K562 (cell line): ENCODE measurements around the gene HAPLN2.

ENCODE experiments used
- CTCF ChIP-seq, 3 experiments: IDR thresholded peaks in 2 of 3; conservative IDR thresholded peaks in 1 of 3; 2 replicates each; pipeline ENCODE4 v1.5.1; 2011 to 2012; ENCODE audit warnings: low read length in 3 of 3, mild to moderate bottlenecking in 3 of 3, control low read depth in 2 of 3, improper control_type of control experiment in 1 of 3, inconsistent platforms in 1 of 3, low read depth in 1 of 3, mixed read lengths in 1 of 3, moderate library complexity in 1 of 3; ENCODE audit not compliant: insufficient read depth in 2 of 3
- ID3 ChIP-seq, 2 experiments: fragments of 250-450 bp in 1 of 2; fragments of 450-650 bp in 1 of 2; sonication (Bioruptor Pico) in 1 of 2; IDR thresholded peaks; 2 replicates each; pipeline versions ENCODE4 v1.6.1 to v1.8.0; 2016 to 2021; ENCODE audit warnings: mild to moderate bottlenecking in 2 of 2, moderate library complexity in 2 of 2, missing compliant biosample characterization in 1 of 2, missing genetic modification characterization in 1 of 2
- PREB ChIP-seq: sonication (generic); formaldehyde crosslinking; IDR thresholded peaks from 2 replicates; pipeline ENCODE4 v1.8.1; 2023; ENCODE audit warnings: mild to moderate bottlenecking, missing genetic modification reagents
- PRPF4 ChIP-seq: fragments of 200-400 bp; formaldehyde crosslinking; IDR thresholded peaks from one replicate; pipeline ENCODE4 v1.6.1; 2017; ENCODE audit warnings: low read length, low read depth, mild to moderate bottlenecking; ENCODE audit not compliant: insufficient read depth, poor library complexity, severe bottlenecking
- SMARCA4 ChIP-seq: fragments of 450-650 bp; IDR thresholded peaks from 2 replicates; pipeline ENCODE4 v1.6.1; 2016
- SREBF2 ChIP-seq: sonication (generic); formaldehyde crosslinking; IDR thresholded peaks from 2 replicates; pipeline ENCODE4 v1.4.0; 2020; ENCODE audit warnings: mild to moderate bottlenecking, missing genetic modification reagents
- TAF1 ChIP-seq: IDR thresholded peaks from 2 replicates; pipeline ENCODE4 v1.6.1; 2011; ENCODE audit warnings: mild to moderate bottlenecking, low read length, moderate library complexity; ENCODE audit not compliant: insufficient read depth, control insufficient read depth, severe bottlenecking; ENCODE audit errors: extremely low read depth
- ZNF175 ChIP-seq: fragments of 200-800 bp; sonication (Bioruptor generic); IDR thresholded peaks from 2 replicates; pipeline ENCODE4 v1.6.1; 2016; ENCODE audit warnings: low read depth, mild to moderate bottlenecking, missing genetic modification characterization, missing compliant biosample characterization
- ZNF398 ChIP-seq: fragments of 250-450 bp; sonication (Bioruptor Pico); IDR thresholded peaks from 2 replicates; pipeline ENCODE4 v1.8.0; 2021; ENCODE audit warnings: moderate library complexity, mild to moderate bottlenecking, inconsistent platforms
- ZZZ3 ChIP-seq: fragments of 450-650 bp; IDR thresholded peaks from 2 replicates; pipeline ENCODE4 v1.6.1; 2016; ENCODE audit warnings: antibody characterized with exemption, mild to moderate bottlenecking, moderate library complexity

GRCh38 chr1:156599811-156600210 lies 19.4 kb upstream of the HAPLN2 start:
- no peak for TF ChIP-seq ZNF398 (CRISPR knock-in tag)
- TF ChIP-seq PRPF4, result no peak
- TF ChIP-seq CTCF (IDR thresholded peaks at IDR 0.05 in 2 of 3, conservative IDR thresholded peaks at IDR 0.05 in 1 of 3; ENCODE audit: insufficient read depth in 2 of 3, low read depth in 1 of 3, low read length in 3 of 3), result peak; percentile 23 to 38 (median 28); a peak in 3 of 6 replicates
- TF ChIP-seq ZNF175 (CRISPR knock-in tag), result no peak
- no peak for TF ChIP-seq SMARCA4
- TF ChIP-seq ZZZ3, result no peak
- no peak for TF ChIP-seq PREB (CRISPR knock-in tag)
- no peak for TF ChIP-seq ID3 (CRISPR knock-in tag; IDR thresholded peaks at IDR 0.05)
- TF ChIP-seq ID3 (tag; IDR thresholded peaks at IDR 0.05), result no peak
- TF ChIP-seq TAF1, result no peak
- no peak for TF ChIP-seq SREBF2 (CRISPR knock-in tag)
